OCI-LY3 (cell line): ENCODE measurements around the gene WEE1.

Experiments used
- EZH2phosphoT487 ChIP-seq: fragments of 200-600 bp; shearing (Covaris generic); IDR thresholded peaks from 2 replicates; pipeline ENCODE4 v1.6.1; 2018; ENCODE audit warnings: antibody characterized with exemption, mixed run types, low read depth
- TF ChIP-seq, protein P1 (sequence below): fragments of 200-600, 300-600 bp; sonication (generic); IDR thresholded peaks from 2 replicates; pipeline ENCODE4 v1.5.1; 2014; ENCODE audit warnings: antibody characterized with exemption, low read length, low read depth

GRCh38 chr11:9563196-9563730, 10.2 kb upstream of the WEE1 start:
- TF ChIP-seq, protein P1, sequence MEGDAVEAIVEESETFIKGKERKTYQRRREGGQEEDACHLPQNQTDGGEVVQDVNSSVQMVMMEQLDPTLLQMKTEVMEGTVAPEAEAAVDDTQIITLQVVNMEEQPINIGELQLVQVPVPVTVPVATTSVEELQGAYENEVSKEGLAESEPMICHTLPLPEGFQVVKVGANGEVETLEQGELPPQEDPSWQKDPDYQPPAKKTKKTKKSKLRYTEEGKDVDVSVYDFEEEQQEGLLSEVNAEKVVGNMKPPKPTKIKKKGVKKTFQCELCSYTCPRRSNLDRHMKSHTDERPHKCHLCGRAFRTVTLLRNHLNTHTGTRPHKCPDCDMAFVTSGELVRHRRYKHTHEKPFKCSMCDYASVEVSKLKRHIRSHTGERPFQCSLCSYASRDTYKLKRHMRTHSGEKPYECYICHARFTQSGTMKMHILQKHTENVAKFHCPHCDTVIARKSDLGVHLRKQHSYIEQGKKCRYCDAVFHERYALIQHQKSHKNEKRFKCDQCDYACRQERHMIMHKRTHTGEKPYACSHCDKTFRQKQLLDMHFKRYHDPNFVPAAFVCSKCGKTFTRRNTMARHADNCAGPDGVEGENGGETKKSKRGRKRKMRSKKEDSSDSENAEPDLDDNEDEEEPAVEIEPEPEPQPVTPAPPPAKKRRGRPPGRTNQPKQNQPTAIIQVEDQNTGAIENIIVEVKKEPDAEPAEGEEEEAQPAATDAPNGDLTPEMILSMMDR = no peak
- TF ChIP-seq EZH2phosphoT487 = no peak
